NCI-H2081 treated with DMSO at 0.1 percent for 48 hours (cell line): Measurements from ENCODE around the gene FCGR3A.
"Not testable (repeated sequence)": the region's sequence is repeated elsewhere in the genome, so short reads cannot be mapped to it uniquely, and the experiment has no call there.

ENCODE experiments used
- DNase-seq: peaks from one replicate; lab custom pipeline; 2025; lab: John Stamatoyannopoulos, UW

The FCGR3A gene

DNA sequence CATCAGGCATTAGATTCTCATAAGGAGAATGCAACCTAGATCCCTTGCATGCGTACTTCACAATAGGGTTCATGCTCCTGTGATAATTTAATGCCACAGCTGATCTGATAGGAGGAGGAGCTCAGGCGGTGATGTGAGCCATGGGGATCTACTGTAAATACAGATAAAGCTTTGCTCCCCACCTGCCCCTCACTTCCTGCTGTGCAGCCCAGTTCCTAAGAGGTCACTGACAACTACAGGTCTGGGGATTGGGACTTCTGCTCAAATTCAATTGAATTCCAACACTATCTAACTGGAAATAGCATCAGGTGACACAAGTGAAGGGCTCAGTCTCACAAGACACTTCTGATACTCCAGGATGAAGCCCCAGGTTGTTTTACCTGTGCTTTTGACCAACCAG lies 7.4 kb upstream of the FCGR3A start:
- DNase-seq: not testable (repeated sequence)

DNA sequence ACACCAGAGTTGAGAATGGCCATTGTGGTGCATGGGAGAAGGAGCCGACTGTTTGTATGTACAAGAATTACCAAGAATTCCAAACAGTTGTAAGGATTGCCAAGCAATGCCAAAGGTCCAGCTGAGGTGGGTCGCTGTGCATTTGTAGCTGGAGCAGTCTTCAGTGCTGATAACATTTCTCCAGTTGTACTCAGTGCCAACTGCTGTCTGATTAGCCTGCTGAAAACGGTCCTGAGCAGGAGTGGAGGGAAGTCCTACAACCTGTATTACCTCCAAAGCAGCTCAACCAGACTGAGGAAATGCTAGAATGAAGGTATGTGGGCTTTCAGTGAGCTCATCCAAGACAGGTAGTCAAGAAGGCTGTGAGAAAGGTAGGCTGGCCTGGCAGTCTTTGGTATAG lies 6.5 kb upstream of the FCGR3A start:
- not testable (repeated sequence) for DNase-seq

DNA sequence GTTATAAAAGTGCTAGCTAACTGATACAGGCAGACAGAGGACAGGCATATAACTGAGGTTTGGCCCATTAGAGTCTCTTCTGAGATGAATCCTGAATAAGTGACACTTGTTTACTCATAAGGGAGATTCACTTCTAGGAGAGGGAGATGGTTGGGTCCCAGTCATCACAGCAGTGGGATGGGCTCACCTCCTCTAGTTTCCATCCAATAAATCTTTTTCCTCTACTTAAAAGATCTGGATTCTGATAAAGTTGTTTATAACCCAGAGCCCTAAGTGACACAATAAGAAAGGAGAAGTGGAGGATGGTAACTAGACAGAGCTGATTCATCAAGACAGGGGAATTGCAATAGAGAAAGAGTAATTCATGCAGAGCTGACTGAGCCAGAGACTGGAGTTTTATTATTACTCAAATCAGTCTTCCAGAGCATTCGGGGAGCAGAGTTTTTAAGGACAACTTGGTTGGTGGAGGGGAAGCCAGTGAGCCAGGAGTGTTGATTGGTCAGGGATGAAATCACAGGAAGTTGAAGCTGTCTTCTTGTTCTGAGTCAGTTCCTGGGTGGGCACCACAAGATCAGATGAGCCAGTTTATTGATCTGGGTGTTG lies 5.3 kb upstream of the FCGR3A start:
- DNase-seq: not testable (repeated sequence)

DNA sequence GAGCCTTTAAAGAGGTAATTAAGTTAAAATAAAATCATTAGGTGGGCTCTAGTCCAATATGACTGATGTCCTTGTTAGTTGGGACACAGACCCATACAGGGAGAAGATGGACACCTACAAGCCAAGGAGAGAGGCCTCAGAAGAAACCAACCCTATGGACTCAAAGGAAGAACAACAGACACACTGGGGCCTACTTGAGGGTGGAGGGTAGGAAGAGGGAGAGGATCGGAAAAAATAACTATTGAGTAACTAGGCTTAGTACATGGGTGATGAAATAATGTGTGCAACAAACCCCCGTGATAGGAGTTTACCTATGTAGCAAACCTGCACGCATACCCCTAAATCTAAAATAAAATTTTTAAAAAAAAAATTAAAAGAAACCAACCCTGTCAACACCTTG lies 4.7 kb upstream of the FCGR3A start:
- not testable (repeated sequence) for DNase-seq

DNA sequence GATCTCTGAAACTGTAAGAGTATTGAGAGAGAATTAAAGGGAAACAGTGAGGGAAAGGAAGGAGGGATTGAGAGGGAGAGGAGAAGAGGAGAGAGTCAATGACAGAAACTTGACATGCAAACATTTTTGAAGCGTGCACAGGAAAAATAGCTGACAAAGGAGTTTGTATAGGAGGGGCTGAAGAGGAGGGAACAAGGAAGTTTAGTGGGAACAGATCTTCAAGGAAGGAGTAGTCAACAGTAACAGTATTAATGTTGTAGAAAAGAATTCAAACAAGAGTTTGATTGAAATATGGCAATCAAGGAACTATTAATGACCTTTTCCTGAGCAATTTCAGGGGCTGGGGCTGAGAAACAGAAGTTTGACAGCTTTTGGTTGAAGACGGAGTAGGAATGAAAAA lies 4.0 kb upstream of the FCGR3A start:
- DNase-seq: not testable (repeated sequence)

DNA sequence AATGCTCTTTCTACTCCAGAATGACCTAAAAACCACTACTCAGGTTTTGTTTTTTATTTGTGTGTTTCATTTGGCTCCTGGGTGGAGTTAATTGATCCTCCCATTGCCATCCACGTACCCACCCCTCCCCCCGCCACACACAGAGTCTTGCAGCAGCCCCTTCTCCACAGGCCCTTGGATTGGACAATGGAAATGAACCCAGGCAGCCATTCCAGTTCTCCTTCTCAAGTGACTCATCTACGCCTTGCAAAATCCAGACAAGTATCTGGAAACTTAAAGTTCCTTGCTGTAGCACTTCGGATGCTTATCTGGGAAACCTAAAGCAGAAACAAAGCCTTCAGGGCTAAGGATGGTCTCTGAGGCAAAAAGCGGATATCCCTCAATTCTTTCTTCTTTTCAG lies 1.3 kb upstream of the FCGR3A start:
- not testable (repeated sequence) for DNase-seq

DNA sequence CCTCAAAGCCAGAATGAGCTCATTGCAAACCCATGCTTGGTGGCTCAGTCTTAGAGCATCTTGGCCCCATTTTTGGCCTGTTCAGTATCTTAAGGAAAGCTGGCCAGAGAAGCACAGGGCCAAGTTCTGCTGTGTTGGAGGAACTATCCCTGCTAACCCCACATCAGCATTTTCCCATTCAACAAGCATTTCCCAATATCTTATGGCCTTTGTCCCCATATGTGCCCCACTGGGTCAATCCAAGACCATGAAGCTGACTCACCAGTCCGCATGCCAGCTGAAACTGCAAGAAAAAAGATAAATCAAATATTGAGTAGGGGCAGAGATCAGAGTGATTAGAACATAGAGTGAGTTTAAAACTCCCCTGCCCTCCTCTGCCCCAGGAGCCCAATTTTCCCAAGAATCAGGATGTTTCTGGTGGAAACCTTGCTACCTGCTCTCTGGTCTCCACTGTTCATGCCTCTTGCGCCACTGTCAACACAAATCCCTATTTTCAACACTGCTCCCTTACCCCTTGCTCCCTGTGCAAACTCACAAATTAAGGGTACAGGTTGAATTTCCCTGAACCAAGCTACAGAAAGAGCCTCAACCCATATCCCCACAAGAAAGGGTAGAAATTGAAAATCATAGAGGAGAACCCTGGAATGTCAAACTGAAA lies 740 bp downstream of the FCGR3A start:
- DNase-seq: not testable (repeated sequence)

DNA sequence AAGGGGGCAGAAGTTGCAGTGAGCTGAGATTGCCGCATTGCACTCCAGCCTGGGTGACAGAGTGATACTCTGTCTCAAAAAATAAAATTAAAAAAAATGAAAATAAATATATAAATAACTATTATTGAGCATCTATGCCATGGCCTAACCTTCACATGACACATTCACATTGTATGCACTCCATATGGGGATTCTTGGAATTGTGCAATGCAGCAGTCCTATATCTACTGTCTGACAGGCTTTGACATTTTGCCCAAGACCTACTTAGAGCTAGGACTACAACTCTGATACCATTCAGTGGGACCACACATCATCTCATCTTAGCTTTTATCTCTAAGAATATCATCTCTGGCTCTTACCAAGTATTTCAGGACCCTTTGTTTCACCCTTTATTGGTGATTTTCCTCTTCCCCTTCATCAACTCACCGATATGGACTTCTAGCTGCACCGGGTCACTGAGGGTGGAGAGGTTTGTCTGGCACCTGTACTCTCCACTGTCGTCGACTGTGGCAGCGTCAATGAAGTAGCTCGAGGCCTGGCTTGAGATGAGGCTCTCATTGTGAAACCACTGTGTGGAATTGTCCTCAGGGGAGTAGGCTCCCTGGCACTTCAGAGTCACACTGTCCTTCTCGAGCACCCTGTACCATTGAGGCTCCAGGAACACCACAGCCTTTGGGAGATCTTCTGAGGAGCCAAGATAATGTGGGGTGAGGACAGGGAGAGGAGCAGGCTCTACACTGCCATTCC lies 1.4 kb downstream of the FCGR3A start:
- not testable (repeated sequence) for DNase-seq

DNA sequence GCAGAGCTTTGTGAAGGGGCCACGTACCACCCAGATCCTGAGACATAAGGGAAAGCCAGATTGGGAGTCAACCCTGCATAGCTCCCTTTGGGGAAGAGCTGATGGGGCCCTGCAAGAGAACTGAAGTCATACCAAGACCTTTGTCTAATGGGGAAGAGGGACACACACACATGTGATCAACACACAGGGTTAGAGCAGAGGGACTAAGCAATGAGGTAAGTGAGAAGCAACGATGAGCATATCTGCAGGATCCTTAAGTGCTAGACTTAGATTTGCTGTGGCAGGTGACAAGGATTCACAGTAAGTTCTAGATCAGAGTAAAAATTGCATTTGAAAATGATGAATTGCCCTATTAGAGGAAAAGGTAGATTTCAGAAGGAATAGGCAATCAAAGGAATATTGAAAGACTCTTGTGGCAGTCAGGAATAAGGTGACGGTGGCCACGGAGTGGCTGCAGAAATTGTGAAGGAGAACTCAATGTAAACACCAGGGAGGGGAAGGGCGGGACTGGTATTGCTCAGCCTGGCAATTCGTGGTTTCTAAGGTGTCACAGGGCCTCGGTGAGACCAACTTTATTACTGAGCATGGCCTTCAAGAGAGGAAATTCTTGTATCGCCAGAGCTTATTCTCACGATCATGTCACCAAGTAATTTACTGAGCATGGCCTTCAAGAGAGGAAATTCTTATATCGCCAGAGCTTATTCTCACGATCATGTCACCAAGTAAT lies 4.5 kb downstream of the FCGR3A start:
- DNase-seq: not testable (repeated sequence)

DNA sequence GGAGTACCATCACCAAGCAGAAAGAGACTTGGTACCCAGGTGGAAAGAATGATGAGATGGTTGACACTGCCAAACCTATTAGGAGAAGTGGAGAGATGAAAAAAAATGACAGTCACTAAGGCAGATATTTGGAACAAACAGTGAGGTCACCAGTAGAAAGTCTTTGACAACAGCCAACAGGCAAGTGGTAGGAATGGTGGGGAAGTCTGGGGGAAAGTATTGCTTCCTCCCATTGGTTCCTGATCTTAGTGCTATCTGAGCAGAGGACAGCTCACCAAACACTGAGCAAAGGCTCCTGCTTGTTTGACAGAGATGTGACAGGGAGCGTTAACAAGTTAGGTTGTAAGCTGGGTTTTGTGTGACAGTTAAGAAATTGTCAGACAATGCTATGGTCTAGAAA lies 6.5 kb downstream of the FCGR3A start:
- not testable (repeated sequence) for DNase-seq

DNA sequence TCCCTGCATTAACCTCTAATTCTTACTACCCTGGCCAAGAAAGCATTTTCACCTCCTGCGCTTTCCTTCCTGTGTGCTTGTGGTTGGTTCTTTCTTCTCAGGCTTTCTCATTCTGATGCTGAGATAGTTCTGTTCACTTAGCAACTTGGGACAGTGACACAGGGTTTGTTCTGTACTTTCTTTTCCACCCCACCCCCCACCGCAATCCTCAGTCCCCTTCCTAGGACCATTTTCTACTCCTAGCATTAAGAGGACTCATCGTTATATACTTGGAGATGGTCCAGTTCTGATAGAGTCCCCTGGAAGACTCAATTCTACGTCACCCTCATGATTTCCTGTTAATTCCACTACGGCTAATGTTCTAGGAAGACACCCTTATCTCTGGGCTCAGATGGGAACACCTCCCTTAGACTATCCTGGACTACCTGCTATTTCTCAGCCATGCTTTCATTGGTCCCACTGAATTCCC lies 7.5 kb downstream of the FCGR3A start:
- not testable (repeated sequence) for DNase-seq

DNA sequence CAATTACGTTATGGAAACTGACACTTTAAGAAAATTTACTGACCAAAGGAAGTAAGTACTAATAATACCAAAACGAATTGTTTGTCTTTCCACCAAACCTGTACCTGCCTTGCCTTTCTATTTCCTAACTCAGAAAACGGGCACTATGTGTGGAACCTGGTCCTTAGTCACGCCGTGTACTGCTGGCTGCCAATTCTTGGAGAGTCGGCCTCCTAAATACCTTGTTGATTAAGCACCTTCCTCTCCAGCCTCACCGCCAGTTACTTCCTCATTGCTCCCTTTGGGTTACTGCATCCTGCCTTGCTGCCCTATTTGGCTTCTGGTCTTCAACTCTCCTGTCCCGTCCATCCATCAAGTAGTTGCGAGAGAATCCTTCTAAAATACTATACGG lies 9.1 kb downstream of the FCGR3A start:
- not testable (repeated sequence) for DNase-seq

DNA sequence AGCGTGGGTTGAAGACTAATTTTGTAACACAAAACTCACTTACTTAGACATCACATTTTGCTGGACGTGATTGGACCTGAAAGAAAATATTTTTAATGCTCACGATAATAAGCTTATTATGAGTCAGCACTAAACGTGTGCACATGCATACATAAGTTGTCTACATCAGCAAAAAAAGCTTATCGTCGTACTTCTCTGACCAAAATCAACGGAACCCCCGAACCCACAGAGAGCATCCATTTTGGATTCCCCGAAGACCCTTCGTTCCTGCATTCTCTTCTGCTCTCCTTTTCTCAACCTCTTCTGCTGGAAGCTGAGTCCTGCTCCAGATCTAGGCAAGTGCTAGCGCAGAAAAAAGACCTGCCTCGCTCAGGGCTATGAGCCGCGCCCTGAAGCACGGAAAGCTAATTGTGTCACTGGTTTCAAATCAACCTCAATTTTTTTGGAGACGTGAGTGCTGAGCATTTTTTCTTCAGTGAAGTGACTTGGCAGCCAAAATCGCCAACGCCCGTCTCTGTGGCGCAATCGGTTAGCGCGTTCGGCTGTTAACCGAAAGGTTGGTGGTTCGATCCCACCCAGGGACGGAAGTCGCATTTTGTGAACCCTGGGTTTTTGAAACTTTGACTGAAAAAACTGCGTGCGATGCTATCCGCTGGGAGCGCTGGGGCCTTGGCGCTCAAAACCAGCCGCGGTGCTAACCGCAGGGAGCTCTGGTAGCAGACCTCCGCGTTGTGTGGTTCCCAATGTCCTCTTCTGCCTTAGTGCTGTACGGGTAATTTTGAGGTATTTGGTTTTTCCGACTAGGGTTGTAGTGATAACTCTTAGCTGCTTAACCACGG lies 9.7 kb downstream of the FCGR3A start:
- peak; percentile 71 for DNase-seq

DNA sequence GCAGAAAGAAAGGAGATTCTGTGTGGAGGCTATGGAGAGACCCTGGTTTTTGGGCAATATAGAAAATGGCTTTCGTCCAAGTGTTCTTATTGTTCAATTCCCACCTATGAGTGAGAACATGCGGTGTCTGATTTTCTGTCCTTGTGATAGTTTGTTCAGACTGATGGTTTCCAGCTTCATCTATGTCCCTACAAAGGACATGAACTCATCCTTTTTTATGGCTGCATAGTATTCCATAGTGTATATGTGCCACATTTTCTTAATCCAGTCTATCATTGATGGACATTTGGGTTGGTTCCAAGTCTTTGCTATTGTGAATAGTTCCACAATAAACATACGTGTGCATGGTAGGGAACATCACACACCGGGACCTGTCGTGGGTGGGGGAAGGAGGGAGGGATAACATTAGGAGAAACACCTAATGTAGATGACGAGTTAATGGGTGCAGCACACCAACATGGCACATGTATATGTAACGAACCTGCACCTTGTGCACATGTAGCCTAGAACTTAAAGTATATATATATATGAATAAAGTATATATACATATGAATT lies 10.6 kb downstream of the FCGR3A start:
- not testable (repeated sequence) for DNase-seq

DNA sequence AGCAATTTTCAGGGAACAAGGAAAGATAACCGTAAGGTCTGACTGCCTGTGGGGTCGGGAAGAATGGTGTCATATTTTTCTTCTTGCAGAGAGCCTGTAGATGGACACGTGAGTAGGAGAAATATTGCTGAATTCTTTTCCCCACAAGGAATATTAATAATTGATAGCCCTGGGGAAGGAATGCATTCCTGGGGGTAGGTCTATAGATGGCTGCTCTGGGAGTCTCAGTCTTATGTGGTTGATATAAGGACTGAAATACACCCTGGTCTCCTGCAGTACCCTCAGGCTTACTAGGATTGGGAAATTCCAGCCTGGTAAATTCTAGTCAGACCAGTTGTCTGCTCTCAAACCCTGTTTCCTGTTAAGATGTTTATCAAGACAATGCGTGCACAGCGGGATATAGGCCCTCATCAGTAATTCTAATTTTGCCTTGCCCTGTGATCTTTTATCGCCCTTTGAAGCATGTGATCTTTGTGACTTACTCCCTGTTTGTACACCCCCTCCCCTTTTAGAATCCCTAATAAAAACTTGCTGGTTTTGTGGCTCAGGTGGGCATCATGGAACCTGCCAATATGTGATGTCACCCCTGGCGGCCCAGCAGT lies 12.4 kb downstream of the FCGR3A start:
- DNase-seq: not testable (repeated sequence)

DNA sequence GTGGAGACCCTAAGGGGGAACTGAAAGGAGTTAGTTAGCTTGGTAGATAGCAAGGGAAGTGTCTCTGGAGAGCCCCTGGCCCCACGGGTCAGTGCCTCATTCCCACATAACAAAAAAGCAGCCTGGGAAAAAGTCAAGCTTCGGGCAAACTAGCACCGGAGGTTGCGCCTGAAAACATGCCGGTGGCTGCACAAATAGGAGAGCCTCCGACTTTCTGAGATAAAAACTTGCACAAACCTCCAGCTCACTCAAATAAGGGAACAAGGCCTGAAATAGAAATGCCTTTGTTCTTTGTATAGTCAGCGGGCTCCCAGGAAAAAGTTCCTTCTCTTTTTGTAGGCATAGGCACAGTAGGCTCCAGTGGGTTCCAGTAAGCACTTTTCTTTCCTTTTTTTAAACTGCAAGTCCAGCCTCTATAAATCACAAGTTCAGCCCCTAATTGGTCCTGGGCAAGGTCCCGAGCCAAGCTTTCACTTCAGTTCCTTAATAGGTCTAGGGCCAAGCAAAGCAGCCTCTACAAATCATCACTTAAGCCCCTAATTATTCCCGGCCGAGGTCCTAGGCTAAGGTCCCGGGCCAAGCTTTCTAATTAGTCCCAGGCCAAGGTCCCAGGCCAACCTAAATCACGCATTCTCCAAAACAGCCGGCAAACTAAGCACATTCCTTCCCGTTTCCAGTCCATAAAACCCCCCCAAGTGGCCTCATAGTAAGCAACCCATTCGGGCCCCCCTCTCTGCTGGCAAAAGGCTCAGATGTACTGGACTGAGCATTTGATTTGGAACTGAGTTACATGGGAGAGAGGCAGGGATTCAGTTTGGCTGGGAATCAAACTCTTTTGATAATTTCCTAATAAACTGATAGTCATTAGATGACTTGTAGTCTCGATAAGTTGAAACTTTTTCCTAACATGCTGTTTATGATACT lies 16.7 kb downstream of the FCGR3A start:
- DNase-seq: not testable (repeated sequence)

DNA sequence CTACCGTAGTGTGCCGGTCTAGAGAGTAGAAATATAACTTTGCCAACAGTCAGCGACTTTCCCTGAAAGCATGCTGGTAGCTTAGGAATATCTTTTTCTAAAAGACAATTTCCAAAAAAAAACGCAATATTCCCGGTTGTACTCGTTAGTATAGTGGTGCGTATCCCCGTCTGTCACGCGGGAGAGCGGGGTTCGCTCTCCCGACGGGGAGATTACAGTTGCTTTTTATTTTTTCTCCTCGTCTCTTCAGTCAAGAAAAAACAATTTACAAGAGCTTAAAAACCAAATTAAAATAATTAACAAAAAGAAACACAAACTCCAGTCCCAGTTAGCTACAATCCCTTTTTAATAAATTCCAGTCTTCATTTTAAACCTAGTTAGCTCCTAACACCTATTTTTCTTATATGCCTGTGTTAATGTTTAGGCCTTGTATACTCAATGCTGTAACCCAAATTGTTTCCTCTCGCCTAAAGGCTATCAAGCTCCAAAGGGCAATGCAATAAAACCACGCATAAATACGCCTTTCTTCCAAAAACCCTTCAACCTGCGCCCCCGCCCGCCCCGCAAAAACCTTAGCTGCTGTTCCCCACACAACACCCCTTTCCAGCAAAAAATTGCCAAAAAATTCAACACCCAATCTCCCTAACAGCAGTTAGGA lies 17.5 kb downstream of the FCGR3A start:
- DNase-seq: no peak

DNA sequence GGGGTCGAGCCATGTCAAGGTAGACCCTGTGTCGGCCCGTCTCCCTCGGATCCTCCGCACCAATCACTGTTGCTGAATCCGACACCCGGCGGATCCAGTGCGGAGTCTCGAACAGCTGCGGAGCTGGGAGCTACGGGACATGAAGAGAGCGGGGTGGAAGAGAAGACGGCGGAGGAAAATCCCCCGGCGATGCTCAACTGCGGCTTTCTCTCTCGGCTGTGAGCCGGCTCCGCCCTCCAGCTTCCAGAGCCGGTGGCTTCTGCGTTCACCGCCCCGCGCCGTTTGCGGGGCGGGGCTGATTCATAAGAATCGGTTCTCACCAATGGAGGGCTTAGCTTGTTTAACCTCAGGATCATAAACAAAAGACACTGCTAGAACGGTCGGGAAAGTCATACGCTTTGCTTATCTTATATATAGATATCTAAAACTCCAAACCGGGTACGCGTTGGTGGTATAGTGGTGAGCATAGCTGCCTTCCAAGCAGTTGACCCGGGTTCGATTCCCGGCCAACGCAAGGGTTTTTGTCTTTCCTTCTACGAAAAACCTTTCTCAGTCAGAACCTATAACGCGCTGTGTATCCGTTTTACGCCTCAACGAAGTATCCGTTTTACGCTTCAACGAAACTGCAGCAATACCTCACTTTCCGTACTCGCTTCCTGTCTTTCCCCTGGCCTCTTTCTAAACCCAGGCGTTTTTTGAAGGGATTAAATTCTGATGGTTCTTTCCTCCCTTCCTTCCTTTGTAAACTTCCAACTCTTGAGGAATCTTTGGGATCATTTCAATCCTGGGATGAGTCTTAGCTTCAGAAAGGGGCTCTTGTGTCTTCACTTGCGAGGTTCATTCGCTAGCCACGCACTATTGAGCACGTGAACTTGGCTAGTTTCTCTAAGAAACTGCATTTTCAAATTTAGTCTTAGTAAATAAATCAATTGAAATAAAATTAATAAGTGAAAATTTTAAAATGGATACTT lies 18.7 kb downstream of the FCGR3A start:
- DNase-seq: peak; percentile 87
